Middle frontal gyrus (tissue), 1 donor: ENCODE data around the gene PXYLP1.
A peak's percentile ranks its signal among the peaks of the same experiment; 100 is the strongest.
"Not testable (repeated sequence)": the region's sequence is repeated elsewhere in the genome, so short reads cannot be mapped to it uniquely, and the experiment has no call there.

Experiments
- DNase-seq: peaks from one replicate; pipeline ENCODE4 v3.0.0-alpha.2; 2015; ENCODE audit warnings: low spot score; ENCODE audit errors: extremely low spot score

PXYLP1 gene

GRCh38 chr3:141291559-141292355 is 60.1 kb downstream of the PXYLP1 start:
- DNase-seq = no peak

- no peak for DNase-seq
These were observed 60.9 kb downstream of the PXYLP1 start for GRCh38 chr3:141292356-141293058.

GRCh38 chr3:141294301-141294700 is 62.7 kb downstream of the PXYLP1 start:
- no peak for DNase-seq

GRCh38 chr3:141294848-141295247 is 63.2 kb downstream of the PXYLP1 start:
- no peak for DNase-seq

- not testable (repeated sequence) for DNase-seq
These were observed 68.8 kb downstream of the PXYLP1 start for GRCh38 chr3:141300426-141300825.

- no peak for DNase-seq
These were observed 70.9 kb downstream of the PXYLP1 start for GRCh38 chr3:141302364-141303141.

GRCh38 chr3:141303481-141304223 is 72.0 kb downstream of the PXYLP1 start:
- DNase-seq = peak; percentile 69

GRCh38 chr3:141305436-141305835 is 73.8 kb downstream of the PXYLP1 start:
- DNase-seq = no peak

- DNase-seq = no peak
These were observed 74.7 kb downstream of the PXYLP1 start for GRCh38 chr3:141306276-141306675.

- DNase-seq = no peak
These were observed 75.3 kb downstream of the PXYLP1 start for GRCh38 chr3:141306922-141307321.

- DNase-seq = no peak
These were observed 75.9 kb downstream of the PXYLP1 start for GRCh38 chr3:141307351-141308059.

GRCh38 chr3:141308588-141309218 is 77.1 kb downstream of the PXYLP1 start:
- no peak for DNase-seq

- DNase-seq = no peak
These were observed 79.5 kb downstream of the PXYLP1 start for GRCh38 chr3:141311170-141311495.

- peak; percentile 94 for DNase-seq
These were observed 80.1 kb downstream of the PXYLP1 start for GRCh38 chr3:141311496-141312353.

- no peak for DNase-seq
These were observed 80.9 kb downstream of the PXYLP1 start for GRCh38 chr3:141312354-141313092.

- DNase-seq = no peak
These were observed 81.6 kb downstream of the PXYLP1 start for GRCh38 chr3:141313093-141313683.

GRCh38 chr3:141314415-141314814 is 82.8 kb downstream of the PXYLP1 start:
- DNase-seq = not testable (repeated sequence)

- no peak for DNase-seq
These were observed 85.2 kb downstream of the PXYLP1 start for GRCh38 chr3:141316851-141317250.
